Mesothelial cell of epicardium (in vitro differentiated cells): ENCODE data around the gene CAMK4. TPM values are rescaled to one million over a fixed set of nuclear protein-coding genes. Genes with fewer than 3 reads are reported as not detected.

Experiments used
- DNase-seq, 2 experiments: peaks; one replicate each; pipeline ENCODE4 v3.0.0; 2021; ENCODE audit warnings: low spot score in 2 of 2; ENCODE audit not compliant: unreplicated experiment in 2 of 2
- H3K27ac Mint-ChIP-seq: 2 replicates; pipeline ENCODE4 v1.8.0; 2021; ENCODE audit warnings: mixed read lengths
- H3K27me3 Mint-ChIP-seq: 2 replicates; pipeline ENCODE4 v1.8.0; 2021; ENCODE audit warnings: low read depth, mixed read lengths
- H3K36me3 Mint-ChIP-seq: 2 replicates; pipeline ENCODE4 v1.8.0; 2021; ENCODE audit warnings: mixed read lengths
- H3K4me1 Mint-ChIP-seq: 2 replicates; pipeline ENCODE4 v1.8.0; 2021; ENCODE audit warnings: mixed read lengths
- H3K4me3 Mint-ChIP-seq: 2 replicates; pipeline ENCODE4 v1.8.0; 2021; ENCODE audit warnings: mild to moderate bottlenecking, moderate library complexity, mixed read lengths
- H3K9me3 Mint-ChIP-seq: 2 replicates; pipeline ENCODE4 v1.8.0; 2021; ENCODE audit warnings: mixed read lengths
- CTCF ChIP-seq: fragments of 200-600 bp; sonication (generic); IDR thresholded peaks from one replicate; pipeline ENCODE4 v1.5.0; 2021; ENCODE audit warnings: antibody characterized with exemption; ENCODE audit not compliant: unreplicated experiment
- total RNA-seq: library from RNA; stranded (reverse); gene quantifications from 3 replicates; pipeline ENCODE4 v1.2.1, GENCODE V29; 2021

The CAMK4 gene
- total RNA-seq, 1 donor from 2014 or later = 13.3 TPM

GRCh38 chr5:111367115-111367514 lies 142.9 kb downstream of the CAMK4 start:
- Mint-ChIP-seq H3K4me3 (no peak overlapping the region), H3K27ac (no peak overlapping the region), H3K9me3 (peaks cover 8% of the 10 kb centered on the region), H3K27me3 (no peaks in the 10 kb centered on the region), H3K4me1 (peaks cover 16% of the 10 kb centered on the region), H3K36me3 (peaks cover 3% of the 10 kb centered on the region)
- DNase-seq = no peak
- TF ChIP-seq CTCF = no peak

GRCh38 chr5:111372799-111373198 lies 148.6 kb downstream of the CAMK4 start:
- H3K4me3 Mint-ChIP-seq = no peak overlapping the region
- H3K27ac Mint-ChIP-seq = no peak overlapping the region
- H3K4me1 Mint-ChIP-seq = no peaks in the 10 kb centered on the region
- no peak for DNase-seq
- no peaks in the 10 kb centered on the region for H3K27me3 Mint-ChIP-seq
- TF ChIP-seq CTCF = no peak
- peaks cover 7% of the 10 kb centered on the region for H3K9me3 Mint-ChIP-seq
- peaks cover 7% of the 10 kb centered on the region for H3K36me3 Mint-ChIP-seq

- peaks cover 11% of the 10 kb centered on the region for H3K9me3 Mint-ChIP-seq
- DNase-seq = no peak
- no peaks in the 10 kb centered on the region for H3K4me1 Mint-ChIP-seq
- peaks cover 8% of the 10 kb centered on the region for H3K36me3 Mint-ChIP-seq
- TF ChIP-seq CTCF = no peak
- no peak overlapping the region for H3K27ac Mint-ChIP-seq
- no peak overlapping the region for H3K4me3 Mint-ChIP-seq
- H3K27me3 Mint-ChIP-seq = no peaks in the 10 kb centered on the region
These were observed 150.2 kb downstream of the CAMK4 start for GRCh38 chr5:111374380-111374779.

- no peak for TF ChIP-seq CTCF
- H3K4me1 Mint-ChIP-seq = no peaks in the 10 kb centered on the region
- peaks cover 8% of the 10 kb centered on the region for H3K36me3 Mint-ChIP-seq
- H3K27me3 Mint-ChIP-seq = no peaks in the 10 kb centered on the region
- H3K9me3 Mint-ChIP-seq = peaks cover 11% of the 10 kb centered on the region
- H3K4me3 Mint-ChIP-seq = no peak overlapping the region
- H3K27ac Mint-ChIP-seq = no peak overlapping the region
- DNase-seq = no peak
These were observed 151.5 kb downstream of the CAMK4 start for GRCh38 chr5:111375645-111376044.

DNA sequence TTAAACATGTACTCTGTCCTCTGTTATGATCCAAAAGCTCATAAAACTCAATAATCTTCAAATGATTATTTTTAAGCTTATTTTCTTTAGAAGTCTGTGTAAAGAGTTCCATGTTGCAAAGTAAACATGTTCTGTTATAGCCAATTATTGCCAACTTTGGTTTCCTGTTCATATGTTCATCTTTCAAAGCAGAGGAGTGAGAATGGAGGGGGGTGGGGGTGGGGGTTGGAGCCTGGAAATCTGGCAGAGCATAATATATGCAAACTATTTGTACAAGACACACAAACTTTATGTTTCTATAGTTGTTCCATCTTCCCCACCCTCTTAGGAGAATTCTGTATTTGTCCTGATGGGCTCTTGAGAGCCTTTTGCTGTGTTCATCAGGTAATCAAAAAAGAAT lies 153.1 kb downstream of the CAMK4 start:
- no peak overlapping the region for H3K4me3 Mint-ChIP-seq
- no peak for DNase-seq
- peaks cover 6% of the 10 kb centered on the region for H3K4me1 Mint-ChIP-seq
- peaks cover 5% of the 10 kb centered on the region for H3K36me3 Mint-ChIP-seq
- no peak for TF ChIP-seq CTCF
- H3K27me3 Mint-ChIP-seq = no peaks in the 10 kb centered on the region
- no peak overlapping the region for H3K27ac Mint-ChIP-seq
- H3K9me3 Mint-ChIP-seq = peaks cover 8% of the 10 kb centered on the region

DNA sequence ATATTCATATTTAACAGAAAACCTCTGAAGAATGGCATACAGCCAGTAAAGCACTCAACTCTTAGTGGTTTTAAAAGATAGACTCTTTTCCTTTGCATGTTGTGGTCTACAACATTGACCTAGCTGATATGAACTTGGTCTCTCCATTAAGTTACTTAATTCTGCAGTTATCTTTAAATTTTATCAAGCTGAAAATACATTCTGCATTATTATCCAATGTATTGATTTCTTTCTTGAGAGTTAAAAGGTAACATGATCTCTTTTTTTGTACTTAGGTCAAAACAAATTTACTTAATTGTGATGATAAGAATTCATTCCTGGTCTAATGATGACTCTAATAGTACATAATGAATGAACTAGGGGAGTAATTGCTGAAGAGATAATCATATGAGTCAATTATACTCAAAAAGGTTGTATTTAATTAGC lies 155.2 kb downstream of the CAMK4 start:
- Mint-ChIP-seq H3K9me3 (peaks cover 8% of the 10 kb centered on the region), H3K27me3 (no peaks in the 10 kb centered on the region), H3K4me3 (no peak overlapping the region), H3K27ac (no peak overlapping the region), H3K36me3 (peaks cover 5% of the 10 kb centered on the region), H3K4me1 (peaks cover 6% of the 10 kb centered on the region)
- DNase-seq = no peak
- no peak for TF ChIP-seq CTCF
